HG03558 (cell line): ENCODE data around the gene DEF6.

Source experiments
- ATAC-seq: cut with Tn5 transposase; IDR thresholded peaks from one replicate; pipeline ENCODE4 v1.9.1; 2021; ENCODE audit warnings: moderate number of reproducible peaks; ENCODE audit not compliant: unreplicated experiment; ENCODE audit errors: extremely low read depth

Gene DEF6, protein sequence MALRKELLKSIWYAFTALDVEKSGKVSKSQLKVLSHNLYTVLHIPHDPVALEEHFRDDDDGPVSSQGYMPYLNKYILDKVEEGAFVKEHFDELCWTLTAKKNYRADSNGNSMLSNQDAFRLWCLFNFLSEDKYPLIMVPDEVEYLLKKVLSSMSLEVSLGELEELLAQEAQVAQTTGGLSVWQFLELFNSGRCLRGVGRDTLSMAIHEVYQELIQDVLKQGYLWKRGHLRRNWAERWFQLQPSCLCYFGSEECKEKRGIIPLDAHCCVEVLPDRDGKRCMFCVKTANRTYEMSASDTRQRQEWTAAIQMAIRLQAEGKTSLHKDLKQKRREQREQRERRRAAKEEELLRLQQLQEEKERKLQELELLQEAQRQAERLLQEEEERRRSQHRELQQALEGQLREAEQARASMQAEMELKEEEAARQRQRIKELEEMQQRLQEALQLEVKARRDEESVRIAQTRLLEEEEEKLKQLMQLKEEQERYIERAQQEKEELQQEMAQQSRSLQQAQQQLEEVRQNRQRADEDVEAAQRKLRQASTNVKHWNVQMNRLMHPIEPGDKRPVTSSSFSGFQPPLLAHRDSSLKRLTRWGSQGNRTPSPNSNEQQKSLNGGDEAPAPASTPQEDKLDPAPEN

DNA sequence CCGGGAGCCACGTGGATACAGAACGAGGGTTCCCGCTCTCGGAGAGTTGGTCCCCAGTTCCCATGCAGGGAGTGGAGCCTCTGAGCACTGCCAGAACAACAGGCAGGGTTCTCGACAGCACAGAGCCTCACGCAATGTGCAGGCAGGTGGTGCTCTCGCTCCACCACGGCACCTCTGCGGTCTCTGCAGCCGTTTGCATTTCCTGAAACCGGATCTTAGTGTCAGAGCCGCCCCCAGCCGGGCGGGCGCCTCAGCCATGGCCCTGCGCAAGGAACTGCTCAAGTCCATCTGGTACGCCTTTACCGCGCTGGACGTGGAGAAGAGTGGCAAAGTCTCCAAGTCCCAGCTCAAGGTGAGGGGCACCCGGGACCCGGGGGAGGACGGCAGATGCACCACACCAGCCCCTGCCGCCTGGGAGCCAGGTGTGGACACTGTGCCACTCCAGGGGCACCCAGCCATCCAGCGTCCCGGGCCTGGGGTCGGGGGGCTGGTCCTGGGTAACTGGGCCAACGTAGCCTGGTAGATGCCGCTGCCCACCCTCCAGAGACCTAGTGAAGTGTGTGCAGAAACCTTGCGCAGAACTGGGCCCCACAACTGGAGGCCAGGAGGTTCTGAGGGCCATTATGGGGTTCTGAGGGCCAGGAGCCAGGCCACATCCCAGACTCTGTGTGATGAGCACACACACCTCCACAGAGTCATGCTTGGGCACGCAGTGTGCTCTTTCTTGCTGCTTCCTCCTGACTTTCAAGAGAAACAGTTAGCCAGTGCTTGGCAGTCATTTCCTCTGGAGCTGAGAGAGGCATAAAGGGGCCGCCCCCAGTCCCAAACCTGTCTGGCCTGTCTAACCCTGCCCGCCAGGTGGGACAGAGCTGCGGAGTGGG lies at the start of gene DEF6:
Gene DEF6 (plus strand): TSS at position 218 of the 881 bp plus-strand sequence. CDS start 39 bp downstream, at position 257.
- ATAC-seq, result no peak

DNA sequence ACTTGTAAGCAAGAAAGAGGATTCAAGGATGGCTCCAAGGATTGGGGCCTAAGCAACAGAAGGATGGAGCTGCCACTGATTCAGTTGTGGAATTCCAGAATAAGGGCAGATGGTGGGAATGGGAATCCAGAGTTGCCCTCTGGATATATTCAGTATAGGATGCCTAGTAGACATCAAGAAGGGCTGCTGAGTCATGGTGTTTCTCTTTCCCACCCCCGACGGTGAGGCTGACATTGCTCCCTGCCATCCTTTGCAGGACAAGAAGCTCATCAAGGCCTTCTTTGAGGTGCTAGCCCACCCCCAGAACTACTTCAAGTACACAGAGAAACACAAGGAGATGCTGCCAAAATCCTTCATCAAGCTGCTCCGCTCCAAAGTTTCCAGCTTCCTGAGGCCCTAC lies 49.3 kb upstream of the DEF6 start:
- ATAC-seq, result no peak

DNA sequence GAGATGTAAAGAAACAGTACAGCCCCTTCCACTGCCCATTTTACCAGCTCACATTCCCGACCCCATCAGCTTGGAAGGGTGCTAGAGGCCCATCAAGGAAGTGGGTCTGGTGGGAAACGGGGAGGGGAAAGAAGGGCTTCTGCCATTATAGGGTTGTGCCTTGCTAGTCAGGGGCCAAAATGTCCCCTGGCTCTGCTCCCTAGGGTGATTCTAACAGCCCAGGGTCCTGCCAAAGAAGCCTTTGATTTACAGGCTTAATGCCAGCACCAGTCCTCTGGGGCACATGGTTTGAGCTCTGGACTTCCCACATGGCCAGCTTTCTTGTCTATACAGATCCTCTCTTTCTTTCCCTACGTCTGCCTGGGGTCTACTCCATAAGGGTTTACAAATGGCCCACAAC lies 48.7 kb upstream of the DEF6 start:
- no peak for ATAC-seq

DNA sequence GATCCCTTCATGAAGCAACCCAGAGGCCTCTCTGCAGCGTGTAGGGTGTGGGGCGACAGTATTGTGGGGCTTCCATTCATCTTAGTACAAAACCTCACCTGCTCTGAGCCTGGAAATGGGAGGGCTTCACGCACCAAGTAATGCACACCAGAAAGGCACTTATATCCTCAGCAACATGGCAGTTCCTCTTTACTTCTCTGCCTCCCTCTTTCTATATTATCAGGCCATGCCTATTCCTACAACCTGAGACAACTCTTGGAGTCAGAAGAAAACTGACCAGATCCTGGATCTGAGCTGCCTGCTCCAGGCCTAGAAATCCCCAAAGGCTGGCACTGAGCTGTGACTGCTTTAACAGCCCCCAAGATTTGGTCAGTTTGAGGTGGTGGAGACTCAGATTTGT lies 45.7 kb upstream of the DEF6 start:
- ATAC-seq, result no peak

DNA sequence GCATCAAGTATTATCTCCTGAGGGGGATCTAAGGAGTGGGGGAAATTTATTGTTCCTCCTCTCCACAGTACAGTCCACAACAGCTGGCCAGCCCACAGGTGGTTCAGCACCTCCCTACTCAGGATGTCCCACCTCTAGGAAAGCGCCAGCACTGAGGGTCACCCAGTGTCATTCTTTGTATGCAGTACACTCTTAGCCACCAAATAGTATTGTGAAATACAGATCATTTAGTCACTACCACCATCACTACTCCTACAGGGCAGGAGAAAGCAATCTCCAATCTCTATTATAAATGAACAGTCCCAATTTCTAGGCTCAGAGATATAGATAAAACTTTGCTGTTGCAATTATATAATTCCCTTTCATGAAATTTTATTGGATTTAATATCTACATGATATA lies 44.4 kb upstream of the DEF6 start:
- no peak for ATAC-seq

DNA sequence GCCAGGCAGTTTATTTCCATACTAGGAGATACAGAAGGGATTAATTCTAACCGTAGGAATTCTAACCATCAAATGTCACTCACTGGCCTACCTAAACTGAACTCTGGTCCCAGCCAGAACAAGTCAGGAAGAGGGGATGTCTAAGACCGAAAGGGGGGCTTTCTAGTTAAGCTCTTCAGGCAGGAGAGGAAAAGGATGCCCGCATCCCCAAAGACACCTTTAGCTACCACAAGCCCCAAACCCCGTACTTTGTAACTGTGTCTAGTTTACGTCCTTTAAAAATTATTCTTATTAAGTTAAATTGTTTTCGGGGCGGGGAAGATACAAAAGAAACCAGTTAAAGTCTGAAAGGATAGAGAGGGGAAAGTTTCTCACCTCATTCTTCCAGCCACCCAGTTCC lies 39.3 kb upstream of the DEF6 start:
- ATAC-seq, result no peak

DNA sequence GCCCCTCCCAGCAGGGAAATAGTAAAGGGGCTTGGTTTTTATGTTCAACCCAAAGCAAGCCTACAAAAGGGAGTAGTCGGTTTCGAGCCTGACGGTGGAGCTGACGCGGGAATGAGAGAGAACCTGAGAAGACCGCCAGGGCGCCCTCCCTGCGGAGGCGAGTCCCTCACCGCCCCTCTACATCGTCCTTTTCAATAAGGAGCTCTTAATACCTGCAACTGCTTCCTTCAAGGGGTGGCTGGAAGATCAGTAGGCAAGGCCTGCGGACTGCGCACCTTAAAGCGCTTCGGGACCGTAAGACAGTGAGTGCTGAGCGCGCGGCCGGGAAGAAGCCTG lies 38.8 kb upstream of the DEF6 start:
- ATAC-seq, result no peak

DNA sequence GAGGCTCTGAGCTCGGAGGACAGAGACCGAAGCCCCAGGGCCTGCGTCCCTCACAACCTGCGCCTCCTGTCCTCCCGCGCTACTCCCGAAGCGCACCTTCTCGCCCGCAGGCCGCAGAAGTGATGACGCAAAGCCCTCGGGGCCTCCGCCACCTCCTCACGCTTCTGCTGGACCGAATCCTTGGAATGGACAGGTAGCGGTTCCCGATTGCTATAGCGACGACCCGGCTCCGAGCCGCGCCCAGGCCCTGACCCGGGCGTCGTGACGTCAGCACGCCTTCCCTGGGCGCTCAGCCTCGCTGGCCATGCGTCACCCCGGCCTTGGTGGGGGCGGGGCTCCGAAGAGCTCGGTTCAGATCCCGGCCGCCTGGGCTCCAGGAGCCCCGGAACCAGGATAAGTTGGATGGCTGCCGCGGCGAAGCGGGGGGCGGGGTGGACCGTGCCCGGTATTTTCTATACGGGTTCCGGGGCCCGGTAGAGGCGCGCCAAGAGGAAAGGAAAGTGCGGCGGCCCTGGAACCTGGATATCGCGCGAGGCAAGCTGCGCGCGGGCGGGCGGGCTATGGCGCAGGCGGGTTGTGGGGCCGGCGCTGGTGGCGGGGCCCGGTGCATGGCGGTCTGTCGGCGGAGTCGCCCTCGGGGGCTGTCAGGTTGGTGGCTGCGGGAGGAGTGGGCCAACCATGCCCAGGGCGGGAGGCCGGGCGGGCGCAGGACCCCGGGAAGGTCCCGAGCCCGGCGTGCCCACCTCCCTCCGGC lies 38.2 kb upstream of the DEF6 start, which contains the start of gene ZNF76:
Gene ZNF76 (plus strand): TSS at position 542 of the 754 bp plus-strand sequence. CDS start 21,417 bp downstream, outside the sequence.
- peak; percentile 55 for ATAC-seq

DNA sequence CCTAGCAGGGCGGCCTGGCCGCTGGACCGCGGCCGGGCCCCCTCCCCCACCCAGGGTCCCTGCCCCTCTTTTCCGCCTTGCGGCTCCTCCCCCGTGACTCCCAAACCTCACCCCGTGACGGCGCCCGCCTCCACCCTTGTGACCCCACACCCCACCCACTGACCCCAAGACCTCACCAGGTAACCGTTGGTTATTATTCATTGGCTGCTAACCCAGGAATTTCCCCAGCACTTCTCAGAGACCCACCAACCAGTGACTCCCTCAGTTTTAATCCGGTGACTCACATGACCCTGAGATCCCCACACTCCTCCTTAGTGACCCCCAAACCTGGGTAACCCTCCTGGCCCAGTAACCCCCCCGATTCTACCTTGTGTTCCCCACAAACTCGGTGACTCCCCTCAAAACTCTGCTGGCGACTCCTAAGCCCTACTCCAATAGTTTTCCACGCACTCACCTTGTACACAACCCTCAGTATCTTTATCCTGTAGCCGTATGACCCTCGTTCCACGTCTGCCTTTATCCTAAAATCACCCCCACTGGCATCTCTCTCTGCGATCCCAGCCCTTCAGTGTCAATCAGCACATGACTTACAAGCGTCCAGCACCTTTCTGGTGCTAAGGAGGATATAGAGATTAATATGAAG lies 37.5 kb upstream of the DEF6 start:
- peak; percentile 17 for ATAC-seq

DNA sequence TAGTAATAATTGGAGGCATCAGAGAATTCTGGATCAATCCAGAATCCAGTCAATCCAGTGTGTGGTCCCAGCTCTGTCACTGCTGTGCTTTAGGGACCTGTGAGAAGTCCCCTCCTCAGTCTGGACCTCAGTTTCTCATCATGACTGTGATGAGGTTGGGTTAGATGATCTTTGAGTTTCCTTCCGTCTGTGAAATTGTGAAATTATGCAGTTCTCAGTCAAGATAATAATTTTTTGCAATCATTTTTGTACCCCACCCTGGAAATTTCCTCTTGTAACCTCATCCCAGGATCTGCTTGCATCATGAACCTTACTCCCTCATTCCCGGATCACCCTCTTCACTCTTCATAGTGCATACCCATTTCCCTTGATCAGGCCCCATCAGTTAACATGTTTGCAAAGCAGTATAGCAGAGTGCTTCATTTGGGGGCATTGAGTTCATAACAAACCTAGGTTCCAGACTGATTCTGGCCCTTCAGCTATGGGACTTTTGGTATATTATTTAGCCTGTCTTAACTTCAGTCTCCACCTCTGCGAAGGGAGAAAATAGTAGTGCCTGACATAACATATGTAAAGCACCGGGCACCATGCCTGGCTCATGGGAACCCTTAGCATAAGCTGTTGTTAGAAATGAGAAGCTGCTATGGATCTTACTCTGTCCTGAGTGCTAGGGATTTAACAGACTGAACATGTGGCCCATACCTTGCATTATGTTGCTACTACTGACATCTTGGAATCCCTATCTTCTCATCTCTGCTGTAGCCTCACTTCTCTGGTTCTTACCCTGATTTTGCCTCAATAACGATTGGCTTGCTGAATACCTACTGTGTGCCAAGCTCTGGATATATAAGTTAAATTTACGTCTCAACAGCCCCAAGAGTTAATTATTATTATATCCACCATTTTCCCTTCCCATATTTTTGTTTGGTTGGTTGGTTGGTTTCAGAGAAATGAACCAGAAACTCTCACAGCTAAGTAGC lies 36.7 kb upstream of the DEF6 start:
- ATAC-seq, result no peak

DNA sequence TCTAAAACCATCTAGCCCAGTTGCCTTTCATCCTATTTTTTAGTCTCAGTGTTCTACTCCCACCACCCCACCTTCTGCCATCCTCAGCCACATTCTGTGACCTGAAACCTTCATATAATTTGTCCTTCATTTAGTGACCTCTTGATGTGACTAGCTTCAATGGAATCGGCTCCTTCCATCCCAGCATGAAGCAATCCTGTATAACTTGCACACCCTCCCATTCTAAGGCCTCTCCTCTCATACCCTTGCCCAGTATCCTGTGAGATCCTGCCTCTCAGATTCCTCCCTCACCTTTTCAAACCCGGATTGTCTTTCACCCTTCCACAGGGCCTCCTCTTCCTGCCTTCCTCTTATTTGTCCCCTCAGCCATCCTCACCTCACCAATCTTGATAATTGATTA lies 35.0 kb upstream of the DEF6 start:
- no peak for ATAC-seq

DNA sequence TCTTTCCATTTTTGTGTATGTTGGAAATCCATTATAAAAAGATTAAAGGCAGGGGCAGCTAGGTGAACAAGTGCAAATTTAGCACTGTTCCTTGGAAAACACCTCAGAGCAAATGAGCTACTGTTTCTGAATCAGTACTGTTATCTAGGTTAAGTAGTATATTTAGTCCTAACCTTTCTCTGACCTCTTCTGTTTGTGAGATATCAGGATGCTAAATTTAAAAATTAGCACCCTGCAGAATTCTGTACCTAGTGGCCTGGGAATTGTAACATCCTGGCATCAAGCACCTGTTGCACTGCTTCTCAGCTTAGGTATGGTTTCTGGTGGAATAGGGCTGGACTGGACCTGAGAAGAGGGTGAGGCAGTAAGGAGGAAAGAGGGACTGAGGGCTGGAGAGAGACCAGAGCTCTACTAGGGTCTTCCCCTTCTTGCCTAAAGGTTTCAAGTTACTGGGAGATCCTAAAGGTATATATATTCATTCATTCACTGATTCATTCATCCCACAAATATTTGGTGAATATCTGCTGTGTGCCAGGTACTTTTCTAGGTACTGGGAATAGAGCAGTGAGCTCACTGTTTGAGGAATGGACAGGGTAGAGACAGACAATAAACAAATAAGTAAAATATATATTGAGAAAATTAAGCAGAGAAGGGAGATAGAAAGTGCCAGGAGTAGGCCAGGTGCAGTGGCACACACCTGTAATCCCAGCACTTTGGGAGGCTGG lies 32.9 kb upstream of the DEF6 start:
- ATAC-seq, result no peak

DNA sequence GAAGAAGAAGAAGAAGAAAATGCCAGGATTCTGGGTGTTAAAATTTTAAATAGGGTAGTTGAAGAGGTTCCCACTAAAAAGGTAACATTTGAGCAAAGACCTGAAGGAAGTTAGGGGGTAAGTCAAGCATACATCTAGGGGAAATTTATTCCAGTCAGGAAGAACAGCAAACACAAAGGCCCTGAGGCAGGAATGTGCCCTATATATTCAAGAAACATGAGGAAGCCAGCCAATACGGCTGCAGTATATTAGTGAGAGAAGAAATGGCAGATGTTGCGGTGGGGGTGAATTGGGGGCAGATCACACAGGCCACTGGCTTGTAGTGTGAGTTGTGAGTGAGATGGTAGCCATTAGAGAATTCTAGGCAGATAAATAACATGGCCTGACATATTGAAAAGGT lies 32.1 kb upstream of the DEF6 start:
- no peak for ATAC-seq

DNA sequence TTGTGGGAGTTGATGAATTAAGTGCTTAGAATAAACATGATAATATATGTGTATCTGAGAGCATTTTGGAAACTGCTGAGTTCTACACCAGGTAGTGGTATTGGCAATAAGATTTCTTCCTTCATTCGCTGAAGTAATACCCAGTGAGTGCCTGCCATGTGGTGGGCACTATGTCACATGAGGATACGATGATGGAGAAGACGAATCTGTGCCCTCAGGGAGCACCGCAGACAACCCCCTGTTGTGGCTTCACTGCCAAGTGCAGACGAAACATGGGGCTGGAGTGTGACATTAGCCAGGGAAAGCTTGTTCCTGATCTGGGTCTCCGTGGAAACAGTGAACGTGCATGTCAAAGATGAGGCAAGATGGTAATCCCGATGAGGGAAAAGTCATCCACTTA lies 30.2 kb upstream of the DEF6 start:
- ATAC-seq, result no peak

DNA sequence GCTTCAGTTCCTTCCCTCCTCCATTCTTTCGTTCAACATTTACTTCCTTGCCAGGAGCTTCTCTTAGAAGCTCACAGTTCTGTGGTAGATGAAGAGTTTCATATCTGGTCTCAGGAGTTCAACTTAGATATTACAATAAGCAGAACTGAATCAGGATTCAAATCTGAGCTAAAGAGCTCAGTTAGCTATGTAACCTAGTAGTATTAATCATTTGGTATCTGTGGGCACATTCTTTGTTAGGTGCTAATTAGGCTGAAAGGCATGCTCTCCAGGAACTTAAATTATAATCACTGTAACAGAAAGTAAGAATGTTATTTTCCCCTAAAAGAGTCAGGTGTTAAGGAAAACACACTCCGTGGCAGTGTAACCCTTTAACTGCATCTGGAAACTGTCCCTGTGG lies 29.7 kb upstream of the DEF6 start:
- ATAC-seq, result no peak

DNA sequence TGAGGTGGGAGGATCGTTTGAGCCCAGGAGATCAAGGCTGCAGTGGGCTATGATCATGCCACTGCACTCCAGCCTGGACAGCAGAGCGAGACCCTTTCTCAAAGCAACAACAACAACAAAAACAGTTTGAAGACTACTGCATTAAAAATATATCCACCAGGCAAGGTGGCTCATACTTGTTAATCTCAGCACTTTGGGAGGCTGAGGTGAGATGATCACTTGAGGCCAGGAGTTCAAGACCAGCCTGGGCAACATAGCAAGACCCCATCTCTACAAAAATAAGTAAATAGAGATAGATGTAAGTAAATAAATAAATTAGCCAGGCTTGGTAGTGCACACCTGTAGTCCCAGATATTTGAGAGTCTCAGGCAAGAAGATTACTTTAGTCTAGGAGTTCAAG lies 25.6 kb upstream of the DEF6 start:
- ATAC-seq, result no peak

DNA sequence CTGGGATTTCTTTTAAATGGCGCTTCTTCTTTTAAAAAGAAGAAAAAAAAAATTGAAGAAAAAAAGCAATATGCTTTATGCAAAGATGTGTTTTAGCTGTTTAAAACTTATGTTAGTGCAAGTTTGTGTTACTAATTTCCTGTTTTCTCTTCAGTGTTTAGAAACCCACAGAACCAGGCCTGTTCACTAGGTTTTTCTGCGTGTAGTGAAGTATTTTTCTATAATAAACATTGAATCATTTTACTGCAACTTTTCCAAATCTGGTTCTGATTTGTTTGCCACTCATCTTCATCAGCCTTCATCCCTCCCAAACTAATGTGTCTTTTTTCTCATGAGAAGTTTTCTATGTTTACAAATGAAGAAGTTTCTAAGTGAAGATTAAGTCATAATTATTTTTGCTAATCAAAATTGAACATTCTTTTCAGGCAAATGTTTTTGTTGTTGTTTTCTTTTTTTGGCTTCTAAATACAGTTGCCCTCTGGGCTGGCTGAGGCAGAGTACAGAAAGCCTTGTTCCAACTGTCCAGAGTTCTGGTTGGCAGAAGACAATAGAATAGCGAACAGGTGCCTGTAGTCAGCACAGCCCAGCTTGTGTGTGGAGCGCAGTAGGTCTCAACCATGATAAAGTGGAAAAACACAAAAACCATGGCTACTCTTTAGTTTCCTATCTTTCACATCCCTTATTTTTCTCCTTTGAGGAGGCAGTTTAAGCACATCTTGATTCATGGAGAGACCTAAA lies 23.6 kb upstream of the DEF6 start:
- ATAC-seq, result no peak
